NCI-H1092 (cell line): ENCODE results near the gene FCRLB.
"Not testable (repeated sequence)": the region's sequence is repeated elsewhere in the genome, so short reads cannot be mapped to it uniquely, and the experiment has no call there.

Source experiments
- DNase-seq: peaks from one replicate; lab custom pipeline; 2025; lab: John Stamatoyannopoulos, UW

Gene FCRLB

DNA sequence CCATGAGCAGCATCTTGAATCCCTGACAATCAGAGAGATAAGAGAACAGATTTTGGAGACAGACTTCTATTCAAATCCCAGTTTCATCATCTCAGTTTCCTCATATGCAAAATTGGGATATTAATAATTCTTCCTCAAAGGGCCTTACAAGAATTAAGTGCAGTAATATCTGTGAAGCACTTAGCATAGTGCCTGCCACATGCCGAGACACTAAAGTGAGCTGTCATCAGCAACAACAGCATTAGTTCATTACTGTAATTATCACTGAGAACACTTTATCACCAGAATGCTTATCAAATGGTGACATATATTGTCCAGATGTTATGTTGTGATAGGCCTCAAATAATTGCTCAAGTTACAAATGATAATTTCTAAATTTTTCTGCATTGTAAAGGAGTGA lies 922 bp upstream of the FCRLB start:
- no peak for DNase-seq

DNA sequence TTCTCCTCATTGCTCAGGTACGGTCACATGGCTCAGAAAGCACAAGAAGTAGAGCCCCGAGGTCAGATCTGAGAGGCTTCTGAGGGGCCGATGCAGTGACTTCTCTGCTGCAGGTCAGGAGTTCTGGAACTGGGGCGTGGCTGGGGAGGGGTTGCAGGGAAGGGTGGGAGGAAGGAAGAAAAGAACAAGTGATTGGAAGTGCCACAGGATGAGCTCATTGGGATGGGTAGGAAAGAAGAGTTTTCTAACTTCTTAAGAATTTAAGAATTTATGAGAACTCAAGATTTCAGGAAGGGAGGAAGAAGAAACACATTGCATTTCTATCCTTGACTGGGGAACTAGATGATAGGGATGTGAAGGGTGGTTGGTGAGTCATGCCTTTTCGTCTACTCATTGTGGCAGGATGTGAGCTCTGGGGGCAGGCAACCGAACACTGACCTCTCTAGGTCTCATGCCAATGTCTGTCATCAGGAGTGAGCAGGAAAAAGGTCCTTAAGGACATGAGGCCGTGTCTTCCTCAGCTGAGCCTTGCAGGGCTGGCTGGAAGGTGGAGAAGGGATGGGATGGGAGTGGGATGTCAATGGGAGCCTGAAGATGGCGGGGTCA lies 497 bp downstream of the FCRLB start:
- DNase-seq: no peak

DNA sequence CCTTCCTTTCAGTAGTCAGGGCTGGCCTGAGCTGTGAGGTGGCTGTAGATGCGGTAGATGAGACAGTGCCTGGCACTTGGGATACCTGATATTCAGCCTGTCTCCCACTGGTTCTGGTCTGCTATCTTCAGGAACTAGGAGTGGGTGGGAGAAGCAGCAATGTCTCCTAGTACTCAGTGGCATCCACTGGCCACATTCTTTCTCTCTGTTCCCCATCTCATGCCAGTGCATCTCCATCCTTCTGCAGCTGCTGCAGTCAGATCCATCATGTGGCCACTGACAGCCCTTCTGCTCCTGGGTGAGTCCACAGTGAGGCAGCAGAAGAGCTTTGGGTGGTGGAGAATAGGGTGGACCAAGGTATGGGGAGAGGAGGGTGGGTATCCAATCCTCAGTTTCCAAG lies 1.1 kb downstream of the FCRLB start:
- DNase-seq: no peak

DNA sequence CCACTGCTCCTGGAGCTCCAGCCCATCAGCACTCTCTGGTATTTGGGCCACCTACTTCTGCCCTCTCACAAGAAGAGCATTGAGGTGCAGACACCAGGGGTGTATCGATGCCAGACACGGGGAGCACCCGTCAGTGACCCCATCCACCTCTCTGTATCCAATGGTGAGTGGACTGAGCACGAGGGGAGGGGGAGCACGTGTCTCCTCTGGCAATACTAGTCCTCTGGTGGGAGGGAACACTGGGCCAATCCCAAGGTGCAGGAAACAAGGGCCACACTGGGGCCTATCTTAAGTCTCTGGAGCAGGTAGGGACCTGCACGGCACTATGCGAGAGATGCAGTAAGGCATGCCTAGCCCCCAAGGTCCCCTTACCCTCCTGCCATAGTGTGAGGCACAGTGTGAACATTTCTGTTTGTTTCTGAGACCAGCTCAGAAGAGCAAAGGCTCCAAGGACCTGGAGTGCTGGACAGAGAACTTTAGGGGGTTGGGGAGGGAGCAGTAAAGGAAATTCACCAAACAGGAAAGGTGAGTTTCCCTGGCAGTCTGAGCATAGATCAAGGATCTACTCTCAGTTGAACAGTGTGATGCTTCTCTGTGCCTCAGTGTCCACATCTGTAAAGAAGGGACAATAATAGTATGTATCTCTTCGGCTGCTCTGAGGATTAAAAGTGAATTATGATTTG lies 2.3 kb downstream of the FCRLB start:
- no peak for DNase-seq

DNA sequence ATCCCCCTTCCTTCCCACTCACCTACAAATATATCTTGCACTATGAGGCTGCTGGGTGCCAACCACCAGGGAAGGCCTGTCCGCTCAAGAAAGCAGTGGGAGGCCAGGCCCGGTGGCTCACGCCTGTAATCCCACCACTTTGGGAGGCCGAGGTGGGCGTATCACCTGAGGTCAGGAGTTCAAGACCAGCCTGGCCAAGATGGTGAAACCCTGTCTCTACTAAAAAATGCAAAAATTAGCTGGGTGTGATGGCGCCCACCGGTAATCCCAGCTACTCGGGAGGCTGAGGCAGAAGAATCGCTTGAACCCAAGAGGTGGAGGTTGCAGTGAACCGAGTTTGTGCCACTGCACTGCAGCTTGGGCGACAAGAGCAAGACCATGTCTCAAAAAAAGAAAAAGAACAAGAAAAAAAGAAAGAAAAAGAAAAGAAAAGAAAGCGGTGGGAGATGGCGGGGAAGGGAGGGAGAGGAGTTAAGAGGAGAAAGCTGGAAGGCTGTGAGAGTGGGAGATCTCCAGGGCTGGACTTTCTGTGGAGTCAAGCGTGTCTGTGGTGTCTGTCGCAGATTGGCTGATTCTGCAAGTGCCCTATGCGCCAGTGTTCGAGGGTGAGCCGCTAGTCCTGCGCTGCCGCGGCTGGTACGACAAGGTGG lies 4.0 kb downstream of the FCRLB start:
- not testable (repeated sequence) for DNase-seq

DNA sequence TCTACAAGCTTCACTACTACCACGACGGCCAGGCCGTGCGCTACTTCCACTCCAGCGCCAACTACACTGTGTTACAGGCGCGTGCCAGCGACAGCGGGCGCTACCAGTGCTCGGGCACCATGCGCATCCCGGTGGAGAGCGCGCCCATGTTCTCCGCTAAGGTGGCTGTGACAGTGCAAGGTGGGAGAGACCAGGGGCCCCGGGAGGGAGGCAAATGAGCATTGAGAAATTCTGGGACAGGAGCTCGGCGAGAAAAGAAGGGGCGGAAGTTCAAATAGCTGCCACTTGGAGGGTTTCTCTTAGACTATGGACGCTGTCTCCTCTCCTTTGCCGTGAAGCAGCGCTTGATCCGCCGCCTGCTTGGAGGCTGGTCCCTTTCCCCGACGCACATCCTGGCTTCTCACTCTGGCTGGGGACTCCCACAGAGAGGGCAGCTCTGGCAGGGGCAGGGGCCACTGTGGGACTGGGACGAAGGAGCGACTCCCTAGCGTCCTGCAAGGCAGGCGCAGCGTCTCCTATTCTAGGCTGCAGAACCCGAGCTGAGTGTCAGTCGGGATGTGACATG lies 4.6 kb downstream of the FCRLB start:
- no peak for DNase-seq

DNA sequence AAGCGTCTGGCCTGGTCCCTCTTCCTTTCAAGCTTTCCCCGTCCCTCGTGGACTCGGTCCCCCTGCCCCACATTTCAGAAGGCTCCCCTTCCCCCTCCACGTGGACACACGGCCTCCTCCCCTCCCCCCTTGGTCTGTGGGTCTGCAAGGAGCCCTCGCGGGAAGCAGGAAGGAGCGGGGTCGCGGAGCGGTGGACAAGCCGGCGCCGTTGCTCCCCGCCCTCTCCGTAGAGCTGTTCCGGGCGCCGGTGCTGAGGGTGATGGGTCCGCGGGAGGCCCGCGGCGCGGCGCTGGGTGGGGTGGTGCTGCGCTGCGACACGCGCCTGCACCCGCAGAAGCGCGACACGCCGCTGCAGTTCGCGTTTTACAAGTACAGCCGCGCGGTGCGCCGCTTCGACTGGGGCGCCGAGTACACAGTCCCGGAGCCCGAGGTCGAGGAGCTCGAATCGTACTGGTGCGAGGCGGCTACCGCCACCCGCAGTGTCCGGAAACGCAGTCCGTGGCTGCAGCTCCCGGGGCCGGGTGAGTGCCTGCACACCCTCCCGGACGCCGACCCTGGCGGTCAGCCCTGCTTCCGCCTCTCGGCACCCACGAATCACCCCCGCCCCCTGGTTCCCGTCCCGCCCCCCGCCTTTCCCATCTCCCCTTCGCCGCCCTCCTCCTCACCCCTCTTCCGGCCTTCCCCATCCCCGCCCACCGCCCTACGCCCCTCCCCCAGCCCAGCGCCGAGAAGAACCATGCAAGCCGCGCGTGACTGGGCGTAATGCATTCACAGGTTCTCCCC lies 5.3 kb downstream of the FCRLB start:
- DNase-seq: peak; percentile 20

DNA sequence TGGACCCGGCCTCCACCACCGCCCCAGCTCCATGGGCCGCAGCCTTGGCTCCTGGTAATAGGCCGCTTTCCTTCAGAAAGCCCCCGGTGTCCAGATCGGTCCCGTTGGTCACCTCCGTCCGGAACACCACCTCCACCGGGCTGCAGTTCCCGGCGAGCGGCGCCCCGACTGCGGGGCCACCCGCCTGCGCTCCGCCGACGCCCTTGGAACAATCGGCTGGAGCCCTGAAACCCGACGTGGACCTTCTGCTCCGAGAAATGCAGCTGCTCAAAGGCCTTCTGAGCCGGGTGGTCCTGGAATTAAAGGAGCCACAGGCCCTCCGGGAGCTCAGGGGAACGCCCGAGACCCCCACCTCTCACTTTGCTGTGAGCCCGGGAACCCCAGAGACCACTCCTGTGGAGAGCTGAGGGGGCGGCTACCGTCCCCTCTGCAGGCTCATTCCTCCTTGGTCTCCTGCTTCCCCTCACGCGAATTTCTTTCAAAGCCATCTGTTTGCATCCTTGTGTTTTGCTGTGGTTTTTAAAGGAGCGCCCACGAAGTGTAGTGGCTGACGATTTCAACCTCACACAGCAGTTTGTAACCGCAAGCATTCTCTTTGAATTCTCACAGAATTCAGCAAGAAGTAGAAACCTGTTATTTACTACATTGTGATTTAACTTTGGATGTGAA lies 6.0 kb downstream of the FCRLB start:
- no peak for DNase-seq

DNA sequence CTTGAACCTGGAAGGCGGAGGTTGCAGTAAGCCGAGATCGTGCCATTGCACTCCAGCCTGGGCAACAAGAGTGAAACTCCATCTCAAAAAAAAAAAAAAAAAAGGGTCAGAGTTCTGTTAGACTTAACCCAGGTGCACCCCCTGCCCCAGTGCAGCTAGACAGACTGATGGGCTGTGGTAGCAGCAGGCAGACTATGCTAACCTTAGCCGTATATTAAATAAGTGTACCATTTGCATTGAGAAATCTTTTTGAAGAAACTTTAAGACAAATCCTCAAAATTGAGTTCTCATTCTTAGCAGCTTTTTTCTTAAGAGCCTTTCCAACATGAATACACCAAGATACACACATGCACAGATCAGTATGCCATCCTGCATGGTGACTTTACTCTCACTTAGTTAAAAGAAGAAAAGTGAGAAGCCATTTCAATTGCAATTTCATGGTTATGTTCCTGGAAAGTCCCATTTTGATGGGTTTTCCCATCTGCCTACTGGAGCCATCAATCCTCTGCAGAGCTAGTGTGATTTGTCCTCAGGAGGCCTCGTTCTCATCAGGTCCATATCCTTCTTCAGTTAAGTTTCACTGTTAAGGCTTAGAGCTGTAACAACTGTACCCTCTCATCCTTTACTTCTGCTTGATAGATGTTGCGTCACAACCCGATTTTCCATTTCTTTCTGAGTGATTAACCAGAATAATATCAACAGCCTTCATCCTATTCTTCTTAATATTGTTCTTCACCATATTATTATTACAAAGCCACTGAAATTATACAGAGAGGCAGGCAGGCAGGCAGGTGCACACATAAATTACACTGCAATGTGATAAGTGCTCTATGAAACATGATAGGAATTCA lies 7.3 kb downstream of the FCRLB start:
- DNase-seq: no peak

DNA sequence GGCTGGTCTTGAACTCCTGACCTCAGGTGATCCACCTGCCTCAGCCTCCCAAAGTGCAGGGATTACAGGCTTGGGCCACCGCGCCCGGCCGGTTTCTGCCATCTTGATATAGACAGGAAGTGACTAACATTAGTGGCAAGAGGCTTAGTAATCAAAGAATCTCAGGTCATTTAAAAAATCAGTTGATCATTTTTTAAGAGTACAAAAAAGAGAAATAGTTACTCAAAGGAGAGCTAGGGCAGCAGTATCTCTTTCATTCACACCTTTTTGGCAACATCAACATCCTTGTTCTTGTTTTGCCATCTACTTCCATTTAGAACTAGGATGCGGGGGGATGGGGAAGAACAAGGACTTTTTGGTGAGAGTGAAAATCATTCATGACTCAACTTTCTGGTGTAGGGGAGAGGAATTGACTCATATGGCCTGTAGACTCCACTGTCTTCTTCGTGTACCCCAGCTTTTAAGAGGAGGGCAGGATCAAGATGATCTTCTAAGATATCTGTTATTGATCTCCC lies 8.8 kb downstream of the FCRLB start:
- no peak for DNase-seq

DNA sequence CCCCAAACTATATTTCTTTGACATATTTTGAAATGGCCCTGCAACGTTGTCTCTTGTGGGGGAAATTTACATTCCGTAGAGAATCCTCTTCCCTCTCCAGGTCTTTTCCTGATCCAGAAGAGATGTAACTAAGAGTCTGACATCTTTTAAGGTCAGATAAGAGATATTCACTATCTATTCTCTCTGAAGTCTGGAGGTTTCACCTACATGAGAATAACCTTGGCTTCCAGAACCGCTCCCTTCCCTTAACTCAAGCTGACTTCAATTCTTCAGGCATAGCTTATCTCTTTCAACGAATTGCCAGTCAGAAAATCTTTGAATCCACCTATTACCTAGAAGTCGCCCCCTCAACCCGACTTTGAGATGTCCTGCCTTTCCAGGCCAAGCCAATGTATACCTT lies 9.9 kb downstream of the FCRLB start:
- no peak for DNase-seq

DNA sequence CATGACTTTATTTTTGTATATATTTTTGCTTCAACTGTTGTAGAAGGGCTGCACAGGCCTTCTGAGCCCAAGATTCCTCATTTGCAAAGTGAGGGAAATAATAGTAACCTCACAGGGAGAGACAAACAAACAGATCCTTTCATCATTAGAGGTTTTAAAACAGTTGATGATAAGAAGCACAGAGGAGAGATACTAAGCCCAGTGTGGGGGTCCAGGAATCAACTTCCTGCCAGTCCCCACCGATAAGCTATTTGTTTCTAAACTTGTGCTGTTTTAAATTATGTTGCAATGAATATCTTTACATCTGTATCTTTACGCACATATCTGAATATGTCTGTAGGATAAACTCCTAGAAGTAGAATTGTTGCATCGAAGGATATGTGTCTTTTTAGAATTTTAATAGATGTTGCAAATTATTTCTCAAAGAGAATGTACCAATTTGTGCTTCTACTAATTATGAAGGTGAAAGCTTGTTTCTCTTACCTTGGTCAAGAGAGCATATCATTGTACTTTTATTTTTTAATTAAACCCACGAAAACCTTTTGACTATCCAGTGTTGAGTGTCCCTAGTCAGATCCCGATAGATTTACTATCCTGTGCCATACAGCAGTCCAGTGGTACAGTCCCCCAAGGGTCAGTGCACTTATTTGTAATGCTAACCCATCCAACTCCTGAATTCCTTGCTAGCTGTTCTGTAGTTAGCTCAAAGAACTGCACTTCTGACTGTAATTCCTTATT lies 10.8 kb downstream of the FCRLB start:
- no peak for DNase-seq

DNA sequence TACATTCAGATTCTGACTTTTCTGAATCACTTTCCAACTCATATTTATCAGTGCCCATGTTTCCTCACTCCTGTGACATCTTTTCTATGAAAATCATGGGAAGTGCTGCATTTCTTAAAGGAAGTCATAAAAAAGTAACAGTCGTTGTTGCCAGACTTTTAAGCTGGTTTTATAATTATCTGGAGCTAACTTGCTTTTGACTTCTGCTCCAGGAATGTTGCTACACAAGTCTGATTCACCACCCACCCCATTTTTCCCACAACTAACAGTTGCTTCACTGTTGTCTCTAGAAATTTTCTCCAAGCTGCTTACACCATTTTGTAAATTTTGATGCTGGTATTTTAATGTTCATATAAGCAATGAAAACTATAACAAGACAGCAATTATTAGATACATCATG lies 12.2 kb downstream of the FCRLB start:
- no peak for DNase-seq

DNA sequence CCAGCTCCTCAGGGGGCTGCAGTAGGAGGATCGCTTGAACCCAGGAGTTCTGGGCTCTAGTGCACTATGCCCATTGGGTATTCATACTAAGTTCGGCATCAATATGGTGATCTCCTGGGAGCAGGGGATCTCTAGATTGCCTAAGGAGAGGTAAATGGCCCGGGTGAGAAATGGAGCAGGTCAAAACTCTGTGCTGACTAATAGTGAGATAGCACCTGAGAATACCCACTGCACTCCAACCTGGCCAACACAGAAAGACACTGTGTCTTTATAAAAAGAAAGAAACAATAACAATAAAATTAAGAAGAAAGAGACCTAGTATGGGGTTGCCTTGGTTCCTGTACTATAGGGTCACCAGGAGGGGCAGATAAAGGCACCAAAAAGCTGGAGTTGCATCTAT lies 14.5 kb downstream of the FCRLB start:
- DNase-seq: no peak

DNA sequence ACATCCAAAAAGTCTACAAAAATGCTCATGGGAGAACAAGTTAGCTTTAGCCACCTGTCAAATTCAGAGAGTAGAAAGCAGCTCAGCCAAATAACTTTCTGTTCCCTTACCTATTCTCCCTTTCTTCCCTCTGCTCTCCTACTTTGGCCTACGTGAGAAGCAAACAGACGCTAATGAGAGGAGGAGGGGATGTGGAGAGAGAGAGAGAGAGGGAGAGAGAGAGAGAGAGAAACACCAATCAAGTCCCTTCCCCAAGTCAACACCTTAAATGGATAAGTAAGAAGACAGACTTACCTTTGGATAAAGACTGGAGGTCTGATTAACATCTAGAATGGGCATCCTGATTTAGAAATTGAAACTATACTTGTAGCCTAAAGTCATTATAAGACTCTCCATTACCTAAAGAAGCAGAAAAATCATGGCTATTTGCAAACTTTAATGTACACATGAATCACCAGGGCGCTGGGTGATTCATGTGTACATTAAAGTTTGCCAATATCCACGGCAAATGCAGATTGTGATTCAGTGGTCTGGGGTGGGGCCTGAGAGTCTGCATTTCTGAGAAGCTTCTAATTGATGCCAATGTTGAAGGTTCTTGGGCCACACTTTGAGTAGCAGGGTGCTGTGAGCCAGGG lies 15.1 kb downstream of the FCRLB start:
- DNase-seq: no peak

DNA sequence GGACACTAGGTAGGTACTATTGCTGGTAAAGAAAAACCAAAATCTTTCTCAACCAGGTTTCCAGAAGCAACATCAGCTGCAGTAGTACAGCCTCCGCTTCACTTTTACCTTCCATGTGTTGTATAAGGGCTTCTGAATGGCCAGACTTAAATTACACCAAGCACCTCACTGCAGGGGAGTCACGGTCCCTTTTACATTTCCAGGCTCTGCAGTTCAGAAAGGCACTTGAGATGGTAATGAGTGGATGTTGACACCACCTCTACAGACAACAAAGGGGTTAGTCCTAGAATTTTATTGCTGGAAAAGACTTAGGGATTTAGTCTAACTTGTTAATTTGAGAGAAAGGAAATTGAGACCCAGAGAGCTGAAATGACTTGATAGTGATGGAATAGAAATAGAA lies 16.3 kb downstream of the FCRLB start:
- no peak for DNase-seq

DNA sequence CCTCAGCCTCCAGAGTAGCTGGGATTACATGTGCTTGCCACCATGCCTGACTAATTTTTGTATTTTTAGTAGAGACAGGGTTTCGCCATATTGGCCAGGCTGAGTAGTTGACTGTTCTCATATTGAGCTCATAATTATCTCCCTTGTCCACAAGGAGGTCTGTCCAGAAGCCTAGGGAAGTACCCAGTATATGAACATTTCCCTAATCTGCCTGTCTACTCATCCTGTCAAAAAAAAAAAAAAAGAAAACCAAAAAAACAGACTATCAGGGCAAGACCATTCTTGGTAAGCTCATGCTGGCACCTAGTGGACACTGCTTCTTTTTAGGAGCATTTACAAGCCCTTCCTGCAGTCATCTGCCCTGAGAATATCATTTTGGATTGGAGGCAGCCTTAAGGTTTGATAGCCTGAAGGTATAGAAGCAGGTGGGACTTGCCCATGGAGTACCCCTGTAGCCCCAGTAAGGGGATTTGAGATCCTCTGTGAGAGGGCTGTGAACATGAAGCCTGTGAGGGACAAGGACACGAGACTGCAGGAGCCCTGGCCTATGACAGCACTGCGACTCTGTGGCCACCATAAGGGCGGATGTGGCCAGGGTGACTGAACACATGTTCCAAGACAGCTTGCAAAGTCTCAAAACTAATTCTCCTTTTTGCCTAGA lies 17.4 kb downstream of the FCRLB start:
- peak; percentile 19 for DNase-seq

DNA sequence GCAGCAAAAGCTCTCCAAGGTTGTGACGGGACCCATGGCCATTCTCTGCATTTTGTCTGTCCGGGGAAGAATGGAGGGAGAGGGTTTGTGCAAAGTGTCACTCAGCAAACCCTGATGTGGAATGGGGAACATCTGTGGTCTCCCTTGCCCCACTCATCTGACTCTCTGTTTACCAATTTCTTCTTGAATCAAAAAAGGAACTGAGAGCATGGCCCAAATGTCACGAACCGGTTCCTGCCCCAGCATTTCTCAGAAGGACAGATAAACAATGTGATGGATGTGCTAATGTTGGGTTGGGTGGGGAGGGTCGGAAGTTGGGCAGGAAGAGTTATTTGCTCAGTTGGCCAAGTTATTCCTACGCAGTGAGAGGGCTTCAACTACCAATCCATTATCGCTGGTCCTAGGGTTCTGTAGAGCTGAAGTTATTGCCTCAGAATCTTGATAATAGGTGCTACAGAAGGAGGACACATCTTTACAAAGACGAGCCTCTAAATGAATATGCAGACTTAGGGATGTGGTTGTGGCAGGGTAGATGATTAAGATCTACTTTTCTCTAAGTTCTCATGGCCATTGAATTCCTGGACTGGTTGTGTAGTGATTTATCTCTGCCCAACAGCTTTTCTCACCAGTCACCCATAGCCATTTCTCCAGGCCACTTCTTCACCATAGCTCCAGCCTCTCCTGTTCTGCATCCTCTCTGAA lies 18.7 kb downstream of the FCRLB start:
- DNase-seq: no peak
